RWPE1 (cell line): Measurements from ENCODE around the gene SBNO2.

Experiments
- CTCF ChIA-PET: fragments of 350-600 bp; sonication (Branson Sonifier 250); formaldehyde crosslinking; extraction: SDS; loops from one replicate; lab custom pipeline; 2021; lab: Yijun Ruan, JAX
- POLR2A ChIA-PET: fragments of 400-600 bp; formaldehyde crosslinking; extraction: SDS; loops from one replicate; lab custom pipeline; 2020; ENCODE audit warnings: antibody characterized with exemption; ENCODE audit not compliant: low non-redundant PET; lab: Yijun Ruan, JAX
- DNase-seq: peaks from one replicate; pipeline ENCODE4 v3.0.0; 2012; ENCODE audit warnings: low spot score
- H3K27ac ChIP-seq: fragments of 450-650 bp; 2 replicates; pipeline ENCODE4 v1.5.1; 2017
- TF ChIP-seq, protein P1 (sequence below): fragments of 450-650 bp; conservative IDR thresholded peaks from 2 replicates; pipeline ENCODE4 v1.5.1; 2017; ENCODE audit warnings: low read depth, mild to moderate bottlenecking

The SBNO2 gene

DNA sequence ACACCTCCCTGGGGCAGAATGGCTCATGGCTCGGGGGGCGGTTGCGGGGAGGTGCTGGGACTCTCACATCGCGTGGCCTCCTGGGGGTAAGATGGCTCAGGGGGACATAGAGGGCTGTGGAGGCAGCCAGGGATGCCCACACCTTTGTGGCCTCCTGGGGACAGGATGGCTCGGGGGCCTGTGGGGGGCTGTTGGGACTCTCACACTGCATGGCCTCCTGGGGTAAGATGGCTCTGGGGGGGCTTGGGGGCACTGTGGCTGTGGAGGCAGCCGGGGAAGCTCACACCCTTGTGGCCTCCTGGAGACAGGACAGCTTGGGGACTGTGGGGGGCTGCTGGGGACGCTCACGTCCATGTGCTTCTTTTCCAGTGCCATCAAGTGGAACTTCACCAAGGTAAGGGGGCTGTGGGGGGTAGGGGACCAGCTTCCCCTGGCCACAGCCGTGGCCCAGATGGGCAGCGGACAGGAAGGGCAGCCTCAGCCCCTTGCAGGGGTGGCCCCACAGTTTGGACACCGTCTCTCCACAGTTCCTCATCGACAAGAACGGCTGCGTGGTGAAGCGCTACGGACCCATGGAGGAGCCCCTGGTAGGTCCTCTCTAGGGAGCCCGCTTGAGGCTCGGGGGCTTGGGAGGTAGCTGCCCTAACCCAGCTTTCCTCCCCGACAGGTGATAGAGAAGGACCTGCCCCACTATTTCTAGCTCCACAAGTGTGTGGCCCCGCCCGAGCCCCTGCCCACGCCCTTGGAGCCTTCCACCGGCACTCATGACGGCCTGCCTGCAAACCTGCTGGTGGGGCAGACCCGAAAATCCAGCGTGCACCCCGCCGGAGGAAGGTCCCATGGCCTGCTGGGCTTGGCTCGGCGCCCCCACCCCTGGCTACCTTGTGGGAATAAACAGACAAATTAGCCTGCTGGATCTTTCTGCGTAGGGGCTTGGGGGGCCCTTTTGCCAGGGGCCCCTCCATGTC is 67.9 kb downstream of the SBNO2 start:
- H3K27ac ChIP-seq = peak overlapping the region; percentile 100
- no peak for DNase-seq
- ChIA-PET CTCF (interaction anchor here (1.9 kb wide), 1 partner anchor 41 kb away, joined by 8 read pairs; no protein-coding TSS in a partner anchor), POLR2A (no interaction called here)
- TF ChIP-seq, protein P1, sequence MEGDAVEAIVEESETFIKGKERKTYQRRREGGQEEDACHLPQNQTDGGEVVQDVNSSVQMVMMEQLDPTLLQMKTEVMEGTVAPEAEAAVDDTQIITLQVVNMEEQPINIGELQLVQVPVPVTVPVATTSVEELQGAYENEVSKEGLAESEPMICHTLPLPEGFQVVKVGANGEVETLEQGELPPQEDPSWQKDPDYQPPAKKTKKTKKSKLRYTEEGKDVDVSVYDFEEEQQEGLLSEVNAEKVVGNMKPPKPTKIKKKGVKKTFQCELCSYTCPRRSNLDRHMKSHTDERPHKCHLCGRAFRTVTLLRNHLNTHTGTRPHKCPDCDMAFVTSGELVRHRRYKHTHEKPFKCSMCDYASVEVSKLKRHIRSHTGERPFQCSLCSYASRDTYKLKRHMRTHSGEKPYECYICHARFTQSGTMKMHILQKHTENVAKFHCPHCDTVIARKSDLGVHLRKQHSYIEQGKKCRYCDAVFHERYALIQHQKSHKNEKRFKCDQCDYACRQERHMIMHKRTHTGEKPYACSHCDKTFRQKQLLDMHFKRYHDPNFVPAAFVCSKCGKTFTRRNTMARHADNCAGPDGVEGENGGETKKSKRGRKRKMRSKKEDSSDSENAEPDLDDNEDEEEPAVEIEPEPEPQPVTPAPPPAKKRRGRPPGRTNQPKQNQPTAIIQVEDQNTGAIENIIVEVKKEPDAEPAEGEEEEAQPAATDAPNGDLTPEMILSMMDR = no peak

- ChIA-PET POLR2A (no interaction called here), CTCF (interaction anchor here (0.7 to 1.9 kb wide), 3 partner anchors 8 to 40 kb away, joined by 3 to 8 read pairs (median 3); no protein-coding TSS in a partner anchor)
- peak overlapping the region; percentile 100 for H3K27ac ChIP-seq
- TF ChIP-seq, protein P1 = no peak
- DNase-seq = peak; percentile 28
Observed at GRCh38 chr19:1105008-1105872, 68.8 kb downstream of the SBNO2 start.

DNA sequence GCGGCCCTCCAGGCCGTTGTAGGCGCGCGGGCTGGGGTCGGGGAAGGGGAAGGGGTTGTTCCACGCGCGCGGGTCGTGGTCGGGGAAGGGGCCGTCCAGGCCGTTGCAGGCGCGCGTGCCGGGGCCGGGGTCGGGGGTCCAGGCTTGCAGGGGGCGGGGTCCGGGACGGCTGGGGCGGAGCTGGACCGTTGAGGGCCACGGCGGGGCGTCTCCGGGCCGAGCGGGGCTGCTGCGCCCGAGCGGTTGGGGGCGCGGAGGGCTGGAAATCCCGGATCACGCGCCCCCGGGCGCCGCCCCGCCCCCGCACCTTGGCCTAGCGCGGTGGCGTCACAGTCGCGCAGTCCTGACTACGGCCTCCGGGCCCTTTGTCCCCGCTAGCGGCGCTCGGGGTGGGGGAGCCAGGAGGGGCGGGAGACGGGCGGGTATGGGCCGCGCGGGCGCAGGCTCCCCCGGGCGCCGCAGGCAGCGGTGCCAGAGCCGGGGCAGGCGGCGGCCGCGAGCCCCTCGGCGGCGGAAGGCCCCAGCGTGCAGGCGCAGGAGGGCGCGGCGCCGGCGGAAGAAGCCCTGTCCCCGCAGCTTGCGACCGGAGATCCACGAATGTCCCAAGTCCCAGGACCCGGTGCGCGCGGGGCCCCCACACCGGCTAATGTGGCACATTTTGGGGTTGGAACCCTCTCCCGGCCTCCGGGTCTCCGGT is 69.6 kb downstream of the SBNO2 start:
- POLR2A ChIA-PET = interaction anchor here (0.6 kb wide), 2 partner anchors 64 to 140 kb away, joined by 3 read pairs; no protein-coding TSS in a partner anchor
- CTCF ChIA-PET = interaction anchor here (0.7 to 1.9 kb wide), 3 partner anchors 8 to 39 kb away, joined by 3 to 8 read pairs (median 3); no protein-coding TSS in a partner anchor
- peak overlapping the region; percentile 100 for H3K27ac ChIP-seq
- peak; percentile 64 for DNase-seq
- TF ChIP-seq, protein P1 = no peak

DNA sequence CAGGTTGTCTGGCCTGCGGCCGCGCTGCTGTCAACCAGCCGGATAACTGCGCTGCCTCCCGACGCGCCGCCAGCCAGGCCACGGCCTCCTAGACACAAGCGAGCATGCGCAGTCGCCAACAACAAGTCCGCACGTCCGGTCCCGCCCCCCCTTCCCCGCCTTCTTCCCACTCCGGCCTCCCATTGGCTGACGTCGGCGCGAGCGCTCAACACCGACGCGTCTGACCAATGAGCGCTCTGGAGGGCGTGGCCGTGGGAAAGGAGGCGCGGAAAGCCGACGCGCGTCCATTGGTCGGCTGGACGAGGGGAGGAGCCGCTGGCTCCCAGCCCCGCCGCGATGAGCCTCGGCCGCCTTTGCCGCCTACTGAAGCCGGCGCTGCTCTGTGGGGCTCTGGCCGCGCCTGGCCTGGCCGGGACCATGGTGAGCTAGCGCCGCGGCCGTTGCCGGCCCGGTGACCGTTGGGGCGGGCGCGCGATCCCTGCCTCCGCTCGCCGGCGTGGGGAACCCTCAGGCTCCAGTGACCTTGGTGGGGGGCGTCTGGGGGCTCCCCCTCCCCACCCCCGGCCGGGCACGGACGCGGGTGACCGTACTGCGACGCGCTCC is 70.3 kb downstream of the SBNO2 start, which contains the start of gene GPX4:
GPX4 (plus strand) TSS at position 287 of the 603 bp plus-strand sequence; CDS start at position 337, 50 bp downstream.
- peak; percentile 98 for DNase-seq
- ChIA-PET CTCF (interaction anchor here (1.9 kb wide), 1 partner anchor 39 kb away, joined by 8 read pairs; no protein-coding TSS in a partner anchor), POLR2A (interaction anchor here (0.5 to 0.6 kb wide), 3 partner anchors 63 to 219 kb away, joined by 3 read pairs; no protein-coding TSS in a partner anchor)
- peak within 1 kb of the TSS; percentile 100 for H3K27ac ChIP-seq
- TF ChIP-seq, protein P1 = no peak

DNA sequence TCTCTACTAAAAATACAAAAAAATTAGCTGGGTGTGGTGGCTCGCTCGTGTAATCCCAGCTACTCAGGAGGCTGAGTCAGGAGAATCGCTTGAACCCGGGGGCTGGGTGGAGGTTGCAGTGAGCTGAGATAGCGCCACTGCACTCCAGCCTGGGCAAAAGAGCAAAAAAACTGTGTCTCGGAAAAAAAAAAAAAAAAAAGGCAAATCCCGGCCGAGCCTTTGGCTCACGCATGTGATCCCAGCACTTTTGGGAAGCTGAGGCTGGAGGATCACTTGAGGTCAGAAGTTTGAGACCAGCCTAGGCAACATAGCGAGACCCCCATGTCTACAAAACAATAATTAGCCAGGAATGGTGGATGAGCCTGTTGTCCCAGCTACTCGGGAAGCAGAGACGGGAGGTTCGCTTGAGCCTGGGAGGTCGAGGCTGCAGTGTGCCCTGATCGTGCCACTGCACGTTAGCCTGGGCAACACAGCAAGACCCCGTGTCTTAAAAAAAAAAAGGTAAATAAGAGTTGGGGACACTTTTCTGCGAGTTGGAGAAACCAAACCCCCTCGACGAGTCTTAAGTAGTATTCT is 70.8 kb downstream of the SBNO2 start:
- no peak for DNase-seq
- H3K27ac ChIP-seq = peak overlapping the region; percentile 100
- TF ChIP-seq, protein P1 = no peak
- POLR2A ChIA-PET = interaction anchor here (0.5 to 0.7 kb wide), 2 partner anchors 66 to 219 kb away, joined by 3 to 4 read pairs; no protein-coding TSS in a partner anchor
- CTCF ChIA-PET = interaction anchor here (0.7 kb wide), 1 partner anchor 249 kb away, joined by 3 read pairs; no protein-coding TSS in a partner anchor
